HepG2 (cell line): ENCODE measurements around the gene NEMF. TPM values are rescaled to one million over a fixed set of nuclear protein-coding genes. Genes with fewer than 3 reads are reported as not detected.

ENCODE experiments used
- ADNP ChIP-seq: sonication (generic); formaldehyde crosslinking; IDR thresholded peaks from 2 replicates; pipeline ENCODE4 v1.4.0; 2020; ENCODE audit warnings: missing genetic modification reagents
- ATF4 ChIP-seq, 2 experiments: fragments of 450-650 bp in 1 of 2; sonication (generic) in 1 of 2; formaldehyde crosslinking; IDR thresholded peaks; 2 replicates each; pipeline versions ENCODE4 v1.5.0 to v1.8.0; 2020 to 2022; ENCODE audit warnings: mild to moderate bottlenecking in 1 of 2, missing genetic modification reagents in 1 of 2
- ATF6 ChIP-seq: sonication (generic); formaldehyde crosslinking; conservative IDR thresholded peaks from 2 replicates; pipeline ENCODE4 v1.4.0; 2020; ENCODE audit warnings: missing genetic modification reagents
- ERF ChIP-seq: IDR thresholded peaks from 2 replicates; pipeline ENCODE4 v1.6.1; 2018; ENCODE audit warnings: missing biosample characterization, missing genetic modification reagents
- FOXA3 ChIP-seq: IDR thresholded peaks from 2 replicates; pipeline ENCODE4 v1.6.1; 2016; ENCODE audit warnings: missing genetic modification reagents, missing compliant biosample characterization
- GATAD2A ChIP-seq: IDR thresholded peaks from 2 replicates; pipeline ENCODE4 v1.6.1; 2016
- RFX5 ChIP-seq: IDR thresholded peaks from 2 replicates; pipeline ENCODE4 v1.6.1; 2011; ENCODE audit warnings: low read depth, low read length, improper control_type of control experiment
- RFXAP ChIP-seq: sonication (generic); formaldehyde crosslinking; IDR thresholded peaks from 2 replicates; pipeline ENCODE4 v1.4.0; 2020; ENCODE audit warnings: missing genetic modification reagents, borderline replicate concordance
- SATB2 ChIP-seq: sonication (generic); formaldehyde crosslinking; IDR thresholded peaks from 2 replicates; pipeline ENCODE4 v1.5.0; 2020; ENCODE audit warnings: missing genetic modification reagents
- SCMH1 ChIP-seq: sonication (generic); formaldehyde crosslinking; IDR thresholded peaks from 2 replicates; pipeline ENCODE4 v1.9.0; 2021; ENCODE audit warnings: missing genetic modification reagents, mild to moderate bottlenecking, borderline replicate concordance
- SIN3A ChIP-seq: IDR thresholded peaks from 2 replicates; pipeline ENCODE4 v1.6.1; 2011; ENCODE audit warnings: low read depth, mild to moderate bottlenecking, control low read depth, low read length, borderline replicate concordance
- SMARCE1 ChIP-seq: fragments of 450-650 bp; IDR thresholded peaks from 2 replicates; pipeline ENCODE4 v1.6.1; 2017; ENCODE audit warnings: borderline replicate concordance
- SMYD3 ChIP-seq: sonication (generic); formaldehyde crosslinking; IDR thresholded peaks from 2 replicates; pipeline ENCODE4 v1.8.1; 2023; ENCODE audit warnings: mild to moderate bottlenecking, missing genetic modification reagents
- TFDP2 ChIP-seq: sonication (generic); formaldehyde crosslinking; IDR thresholded peaks from 2 replicates; pipeline ENCODE4 v1.4.0; 2020; ENCODE audit warnings: missing genetic modification reagents
- ZFX ChIP-seq: sonication (generic); formaldehyde crosslinking; IDR thresholded peaks from 2 replicates; pipeline ENCODE4 v1.4.0; 2020; ENCODE audit warnings: mild to moderate bottlenecking, low read depth, missing genetic modification reagents, moderate library complexity
- ZNF234 ChIP-seq: sonication (generic); formaldehyde crosslinking; conservative IDR thresholded peaks from 2 replicates; pipeline ENCODE4 v1.5.1; 2020; ENCODE audit warnings: mild to moderate bottlenecking, missing genetic modification reagents
- ZNF44 ChIP-seq: sonication (generic); formaldehyde crosslinking; IDR thresholded peaks from 2 replicates; pipeline ENCODE4 v1.5.1; 2020; ENCODE audit warnings: mild to moderate bottlenecking, missing genetic modification reagents
- ZNF547 ChIP-seq: sonication (generic); formaldehyde crosslinking; IDR thresholded peaks from 2 replicates; pipeline ENCODE4 v1.5.1; 2020; ENCODE audit warnings: mild to moderate bottlenecking, missing genetic modification reagents
- ZNF576 ChIP-seq: sonication (generic); formaldehyde crosslinking; IDR thresholded peaks from 2 replicates; pipeline ENCODE4 v1.4.0; 2020; ENCODE audit warnings: mild to moderate bottlenecking, missing genetic modification reagents
- ZNF784 ChIP-seq: sonication (generic); formaldehyde crosslinking; IDR thresholded peaks from 2 replicates; pipeline ENCODE4 v1.5.1; 2020; ENCODE audit warnings: missing genetic modification reagents, mild to moderate bottlenecking, borderline replicate concordance
- ZNF792 ChIP-seq: IDR thresholded peaks from 2 replicates; pipeline ENCODE4 v1.6.1; 2016
- ZNF878 ChIP-seq: sonication (generic); formaldehyde crosslinking; IDR thresholded peaks from 2 replicates; pipeline ENCODE4 v1.8.1; 2023; ENCODE audit warnings: mild to moderate bottlenecking, missing genetic modification reagents, moderate library complexity
- ZSCAN12 ChIP-seq: sonication (generic); formaldehyde crosslinking; IDR thresholded peaks from 2 replicates; pipeline ENCODE4 v1.9.0; 2021; ENCODE audit warnings: mild to moderate bottlenecking, missing genetic modification reagents
- ZSCAN29 ChIP-seq: sonication (generic); formaldehyde crosslinking; conservative IDR thresholded peaks from 2 replicates; pipeline ENCODE4 v1.4.0; 2020; ENCODE audit warnings: mild to moderate bottlenecking, missing genetic modification reagents
- polyA plus RNA-seq, 8 experiments: library from polyadenylated mRNA; depleted of rRNA in 3 of 8; stranded (reverse) in 7 of 8; unstranded in 1 of 8; fragments of >200 nt; fragmentation: Illumina TruSeq in 4 of 8; extraction: Trizol in 4 of 8; gene quantifications; 2 replicates each; pipeline versions ENCODE4 v1.2.1 to v1.2.3, GENCODE V29; 2011 to 2016; ENCODE audit warnings: low read depth in 4 of 8, missing spikeins in 1 of 8, mixed read lengths in 1 of 8; ENCODE audit not compliant: insufficient read depth in 1 of 8
- total RNA-seq, 5 experiments: library from RNA; depleted of rRNA; stranded (reverse); fragments of >200 nt; fragmentation: Illumina TruSeq; extraction: Trizol; gene quantifications; 2 replicates each; pipeline ENCODE4 v1.2.3, GENCODE V29; 2016; ENCODE audit warnings: low read depth in 1 of 5

NEMF gene
- total and polyA plus RNA-seq, 2 of the 13 experiments (the other 11 are each of a cell fraction or from before 2014, with no cell fraction given) = 21.3 to 57.9 TPM

GRCh38 chr14:49768301-49769121 lies 84.1 kb downstream of the NEMF start (continued):
- no peak for TF ChIP-seq TFDP2
- no peak for TF ChIP-seq SIN3A
- no peak for TF ChIP-seq ZNF44
- TF ChIP-seq ZNF547 (CRISPR knock-in tag) = no peak; the same call in 1 of the 2 replicates
- no peak; the same call in 1 of the 2 replicates for TF ChIP-seq FOXA3
- no peak for TF ChIP-seq ZNF234 (CRISPR knock-in tag)
- 0 out of 4 replicates have a peak, but pooled peaks of 1 of the 2 experiments have one; percentile 26 for TF ChIP-seq ATF4 (CRISPR knock-in tag; IDR thresholded peaks at IDR 0.05)
- TF ChIP-seq RFXAP = peak; percentile 8; the same call in 1 of the 2 replicates
- no peak for TF ChIP-seq ZNF784 (CRISPR knock-in tag)
- TF ChIP-seq ATF6 (CRISPR knock-in tag) = 0 out of 2 replicates have a peak, but pooled peaks have one; percentile 12
- TF ChIP-seq ZFX = peak; percentile 77
- TF ChIP-seq ZSCAN12 (CRISPR knock-in tag) = 0 out of 2 replicates have a peak, but pooled peaks have one; percentile 22
- no peak for TF ChIP-seq ZSCAN29 (CRISPR knock-in tag)
- no peak for TF ChIP-seq RFX5
- TF ChIP-seq GATAD2A (CRISPR knock-in tag) = no peak
- no peak for TF ChIP-seq ZNF576
- TF ChIP-seq SATB2 = no peak
- TF ChIP-seq SCMH1 (CRISPR knock-in tag) = no peak
- TF ChIP-seq ZNF792 (CRISPR knock-in tag) = 0 out of 2 replicates have a peak, but pooled peaks have one; percentile 47
- no peak for TF ChIP-seq SMYD3
- TF ChIP-seq SMARCE1 = no peak
- 0 out of 2 replicates have a peak, but pooled peaks have one; percentile 12 for TF ChIP-seq ERF
- no peak for TF ChIP-seq ZNF878 (CRISPR knock-in tag)
- TF ChIP-seq ADNP (CRISPR knock-in tag) = no peak
